K562 (cell line): ENCODE results near the gene EEFSEC. TPM values are rescaled to one million over a fixed set of nuclear protein-coding genes. Genes with fewer than 3 reads are reported as not detected.

Experiments
- ARHGAP35 ChIP-seq: fragments of 450-650 bp; IDR thresholded peaks from 2 replicates; pipeline ENCODE4 v1.6.1; 2018; ENCODE audit not compliant: partially characterized antibody
- CLOCK ChIP-seq: fragments of 250-450 bp; sonication (Bioruptor Pico); IDR thresholded peaks from 2 replicates; pipeline ENCODE4 v1.4.0; 2020; ENCODE audit warnings: mild to moderate bottlenecking, moderate library complexity, borderline replicate concordance
- JUND ChIP-seq, 2 experiments: IDR thresholded peaks; 2 replicates in 1 of 2; 3 replicates in 1 of 2; pipeline ENCODE4 v1.6.1; 2011; ENCODE audit warnings: borderline replicate concordance in 2 of 2, low read depth in 2 of 2, low read length in 2 of 2, improper control_type of control experiment in 1 of 2, missing biosample characterization in 1 of 2, missing genetic modification characterization in 1 of 2, missing genetic modification reagents in 1 of 2
- MCM7 ChIP-seq, 2 experiments: fragments of 450-650 bp; IDR thresholded peaks; 2 replicates each; pipeline ENCODE4 v1.6.1; 2016 to 2018
- RNF219 ChIP-seq: fragments of 250-450 bp; sonication (Bioruptor Pico); IDR thresholded peaks from 2 replicates; pipeline ENCODE4 v1.5.0; 2022; ENCODE audit warnings: mild to moderate bottlenecking
- SAP30 ChIP-seq: fragments of 200-600 bp; sonication (generic); IDR thresholded peaks from 2 replicates; pipeline ENCODE4 v1.6.1; 2012; ENCODE audit warnings: borderline replicate concordance, low read depth, mild to moderate bottlenecking, moderate library complexity, low read length, control low read depth, inconsistent platforms; ENCODE audit not compliant: insufficient read depth, poor library complexity, severe bottlenecking
- THRB ChIP-seq: fragments of 450-650 bp; formaldehyde crosslinking; conservative IDR thresholded peaks from 2 replicates; pipeline ENCODE4 v1.4.0; 2022; ENCODE audit warnings: mild to moderate bottlenecking, missing genetic modification characterization
- XRCC3 ChIP-seq: fragments of 450-650 bp; IDR thresholded peaks from 2 replicates; pipeline ENCODE4 v1.6.1; 2017; ENCODE audit warnings: mild to moderate bottlenecking, moderate library complexity
- polyA plus RNA-seq, 8 experiments: library from polyadenylated mRNA; depleted of rRNA in 4 of 8; stranded (reverse) in 5 of 8; unstranded in 3 of 8; fragments of >200 nt; fragmentation: Nextera tagmentation in 2 of 8; fragmentation: Illumina TruSeq in 1 of 8; extraction: Ambion mirVana in 2 of 8; extraction: Trizol in 1 of 8; gene quantifications; 2 replicates each; pipeline versions ENCODE4 v1.2.1 to v1.2.3, GENCODE V29; 2011 to 2014; ENCODE audit warnings: inconsistent platforms in 1 of 8, missing spikeins in 1 of 8
- total RNA-seq, 7 experiments: library from RNA; depleted of rRNA in 6 of 7; stranded (reverse); fragments of >200 nt in 6 of 7; fragmentation: Illumina TruSeq in 2 of 7; extraction: Trizol in 2 of 7; gene quantifications; 2 replicates each; pipeline versions ENCODE4 v1.2.1 to v1.2.3, GENCODE V29; 2011 to 2021; ENCODE audit warnings: low replicate concordance in 1 of 7
- TF ChIP-seq, protein P1 (sequence below), 2 experiments: fragments of 200-800 bp in 1 of 2; sonication (Bioruptor generic) in 1 of 2; sonication (generic) in 1 of 2; formaldehyde crosslinking in 1 of 2; IDR thresholded peaks in 1 of 2; conservative IDR thresholded peaks in 1 of 2; 2 replicates each; pipeline versions ENCODE4 v1.5.0 to v1.6.1; 2016 to 2020; ENCODE audit warnings: missing compliant biosample characterization in 1 of 2, missing genetic modification characterization in 1 of 2, missing genetic modification reagents in 1 of 2
- TF ChIP-seq, protein P2 (sequence below): fragments of 450-650 bp; formaldehyde crosslinking; IDR thresholded peaks from 2 replicates; pipeline ENCODE4 v1.4.0; 2020; ENCODE audit warnings: mild to moderate bottlenecking, moderate library complexity

The EEFSEC gene
- total and polyA plus RNA-seq, 9 of the 15 experiments (the other 6 are each of a cell fraction or from before 2014, with no cell fraction given), result 0.35 to 11.8 (median 7.7) TPM

GRCh38 chr3:128416578-128417211, 263.4 kb downstream of the EEFSEC start (continued):
- TF ChIP-seq CLOCK (CRISPR knock-in tag) (no peak), JUND (IDR thresholded peaks at IDR 0.05; ENCODE audit: borderline replicate concordance, low read depth, low read length) (peak; percentile 70), JUND (tag; IDR thresholded peaks at IDR 0.05; ENCODE audit: borderline replicate concordance, low read depth, low read length) (peak; percentile 23; the same call in 1 of the 3 replicates), THRB (CRISPR knock-in tag) (no peak), ARHGAP35 (no peak), SAP30 (no peak), RNF219 (no peak), XRCC3 (no peak), MCM7 (IDR thresholded peaks at IDR 0.05) (no peak)
- TF ChIP-seq, protein P1, sequence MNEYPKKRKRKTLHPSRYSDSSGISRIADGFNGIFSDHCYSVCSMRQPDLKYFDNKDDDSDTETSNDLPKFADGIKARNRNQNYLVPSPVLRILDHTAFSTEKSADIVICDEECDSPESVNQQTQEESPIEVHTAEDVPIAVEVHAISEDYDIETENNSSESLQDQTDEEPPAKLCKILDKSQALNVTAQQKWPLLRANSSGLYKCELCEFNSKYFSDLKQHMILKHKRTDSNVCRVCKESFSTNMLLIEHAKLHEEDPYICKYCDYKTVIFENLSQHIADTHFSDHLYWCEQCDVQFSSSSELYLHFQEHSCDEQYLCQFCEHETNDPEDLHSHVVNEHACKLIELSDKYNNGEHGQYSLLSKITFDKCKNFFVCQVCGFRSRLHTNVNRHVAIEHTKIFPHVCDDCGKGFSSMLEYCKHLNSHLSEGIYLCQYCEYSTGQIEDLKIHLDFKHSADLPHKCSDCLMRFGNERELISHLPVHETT (CRISPR knock-in tag; conservative IDR thresholded peaks at IDR 0.05 in 1 of 2, IDR thresholded peaks at IDR 0.05 in 1 of 2), result peak in 1 of 2 experiments; percentile 66; a peak in 2 of 4 replicates
- TF ChIP-seq, protein P2, sequence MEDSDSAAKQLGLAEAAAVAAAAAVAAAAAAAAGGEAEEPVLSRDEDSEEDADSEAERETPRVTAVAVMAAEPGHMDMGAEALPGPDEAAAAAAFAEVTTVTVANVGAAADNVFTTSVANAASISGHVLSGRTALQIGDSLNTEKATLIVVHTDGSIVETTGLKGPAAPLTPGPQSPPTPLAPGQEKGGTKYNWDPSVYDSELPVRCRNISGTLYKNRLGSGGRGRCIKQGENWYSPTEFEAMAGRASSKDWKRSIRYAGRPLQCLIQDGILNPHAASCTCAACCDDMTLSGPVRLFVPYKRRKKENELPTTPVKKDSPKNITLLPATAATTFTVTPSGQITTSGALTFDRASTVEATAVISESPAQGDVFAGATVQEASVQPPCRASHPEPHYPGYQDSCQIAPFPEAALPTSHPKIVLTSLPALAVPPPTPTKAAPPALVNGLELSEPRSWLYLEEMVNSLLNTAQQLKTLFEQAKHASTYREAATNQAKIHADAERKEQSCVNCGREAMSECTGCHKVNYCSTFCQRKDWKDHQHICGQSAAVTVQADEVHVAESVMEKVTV (CRISPR knock-in tag), result no peak
